Measurements from ENCODE around the gene CELF3. TPM values are rescaled to one million over a fixed set of nuclear protein-coding genes. Genes with fewer than 3 reads are reported as not detected.

Gene CELF3
- total and polyA plus RNA-seq, 2 experiments from 2014 or later = 0.31 to 0.58 TPM

GRCh38 chr1:151720125-151720524 lies 3.5 kb upstream of the CELF3 start:
- H3K27ac Mint-ChIP-seq = no peak overlapping the region
- DNase-seq (ENCODE audit: low spot score) (no peak), ATAC-seq (no peak)
- no peaks in the 10 kb centered on the region for H3K79me2 ChIP-seq (replicated peaks; ENCODE audit: insufficient read depth)
- H3K4me1 ChIP-seq (ENCODE audit: insufficient read depth) = peaks cover 30% of the 10 kb centered on the region
- H3K27me3 ChIP-seq (ENCODE audit: insufficient read depth) = peaks cover 62% of the 10 kb centered on the region
- peaks cover 38% of the 10 kb centered on the region for H3K4me1 Mint-ChIP-seq
- H3K9me2 ChIP-seq (ENCODE audit: insufficient read depth) = no peaks in the 10 kb centered on the region
- no peak overlapping the region for H2AFZ ChIP-seq
- H3K4me2 ChIP-seq = peak overlapping the region; percentile 93
- 0 out of 2 replicates have a peak, but pooled peaks cover 2% of the 10 kb centered on the region for H4K20me1 ChIP-seq (replicated peaks; ENCODE audit: insufficient read depth)
- no peaks in the 10 kb centered on the region for H3K9me3 Mint-ChIP-seq
- H3K27me3 Mint-ChIP-seq (ENCODE audit: insufficient read depth, low read depth, poor library complexity) = peaks cover 39% of the 10 kb centered on the region
- no peak for TF ChIP-seq POLR2AphosphoS5 (IDR thresholded peaks at IDR 0.05; ENCODE audit: low read depth)
- TF ChIP-seq, protein P1, sequence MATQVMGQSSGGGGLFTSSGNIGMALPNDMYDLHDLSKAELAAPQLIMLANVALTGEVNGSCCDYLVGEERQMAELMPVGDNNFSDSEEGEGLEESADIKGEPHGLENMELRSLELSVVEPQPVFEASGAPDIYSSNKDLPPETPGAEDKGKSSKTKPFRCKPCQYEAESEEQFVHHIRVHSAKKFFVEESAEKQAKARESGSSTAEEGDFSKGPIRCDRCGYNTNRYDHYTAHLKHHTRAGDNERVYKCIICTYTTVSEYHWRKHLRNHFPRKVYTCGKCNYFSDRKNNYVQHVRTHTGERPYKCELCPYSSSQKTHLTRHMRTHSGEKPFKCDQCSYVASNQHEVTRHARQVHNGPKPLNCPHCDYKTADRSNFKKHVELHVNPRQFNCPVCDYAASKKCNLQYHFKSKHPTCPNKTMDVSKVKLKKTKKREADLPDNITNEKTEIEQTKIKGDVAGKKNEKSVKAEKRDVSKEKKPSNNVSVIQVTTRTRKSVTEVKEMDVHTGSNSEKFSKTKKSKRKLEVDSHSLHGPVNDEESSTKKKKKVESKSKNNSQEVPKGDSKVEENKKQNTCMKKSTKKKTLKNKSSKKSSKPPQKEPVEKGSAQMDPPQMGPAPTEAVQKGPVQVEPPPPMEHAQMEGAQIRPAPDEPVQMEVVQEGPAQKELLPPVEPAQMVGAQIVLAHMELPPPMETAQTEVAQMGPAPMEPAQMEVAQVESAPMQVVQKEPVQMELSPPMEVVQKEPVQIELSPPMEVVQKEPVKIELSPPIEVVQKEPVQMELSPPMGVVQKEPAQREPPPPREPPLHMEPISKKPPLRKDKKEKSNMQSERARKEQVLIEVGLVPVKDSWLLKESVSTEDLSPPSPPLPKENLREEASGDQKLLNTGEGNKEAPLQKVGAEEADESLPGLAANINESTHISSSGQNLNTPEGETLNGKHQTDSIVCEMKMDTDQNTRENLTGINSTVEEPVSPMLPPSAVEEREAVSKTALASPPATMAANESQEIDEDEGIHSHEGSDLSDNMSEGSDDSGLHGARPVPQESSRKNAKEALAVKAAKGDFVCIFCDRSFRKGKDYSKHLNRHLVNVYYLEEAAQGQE (IDR thresholded peaks at IDR 0.05; ENCODE audit: unreplicated experiment) = no peak
- TF ChIP-seq ZNF462 (CRISPR knock-in tag; IDR thresholded peaks at IDR 0.05) = no peak
- no peak for TF ChIP-seq EZH2 (IDR thresholded peaks at IDR 0.05; ENCODE audit: low read depth, unreplicated experiment)
- TF ChIP-seq, protein P2, sequence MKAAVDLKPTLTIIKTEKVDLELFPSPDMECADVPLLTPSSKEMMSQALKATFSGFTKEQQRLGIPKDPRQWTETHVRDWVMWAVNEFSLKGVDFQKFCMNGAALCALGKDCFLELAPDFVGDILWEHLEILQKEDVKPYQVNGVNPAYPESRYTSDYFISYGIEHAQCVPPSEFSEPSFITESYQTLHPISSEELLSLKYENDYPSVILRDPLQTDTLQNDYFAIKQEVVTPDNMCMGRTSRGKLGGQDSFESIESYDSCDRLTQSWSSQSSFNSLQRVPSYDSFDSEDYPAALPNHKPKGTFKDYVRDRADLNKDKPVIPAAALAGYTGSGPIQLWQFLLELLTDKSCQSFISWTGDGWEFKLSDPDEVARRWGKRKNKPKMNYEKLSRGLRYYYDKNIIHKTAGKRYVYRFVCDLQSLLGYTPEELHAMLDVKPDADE (IDR thresholded peaks at IDR 0.05) = no peak
- no peak for TF ChIP-seq CTCF (conservative IDR thresholded peaks at IDR 0.05; ENCODE audit: low read depth in 2 of 2)
- TF ChIP-seq NANOG (IDR thresholded peaks at IDR 0.05; ENCODE audit: borderline replicate concordance) = no peak
- no peak for TF ChIP-seq EZH2phosphoT487 (IDR thresholded peaks at IDR 0.05; ENCODE audit: unreplicated experiment)
- no peak for TF ChIP-seq STAT1 (IDR thresholded peaks at IDR 0.05; ENCODE audit: unreplicated experiment)
- no peak for TF ChIP-seq JUNB (IDR thresholded peaks at IDR 0.05; ENCODE audit: unreplicated experiment)
- H3K36me3 Mint-ChIP-seq (ENCODE audit: low read depth) = no peaks in the 10 kb centered on the region
- no peaks in the 10 kb centered on the region for H3K36me3 ChIP-seq (ENCODE audit: insufficient read depth)
- H3K4me3 Mint-ChIP-seq = no peak overlapping the region
- no peaks in the 10 kb centered on the region for H3F3A ChIP-seq (replicated peaks; ENCODE audit: low read depth)
- no peak overlapping the region for H3K27ac ChIP-seq (ENCODE audit: low read depth)
- no peak overlapping the region for H3K4me3 ChIP-seq
